Prostate gland (tissue), 2 donors: ENCODE measurements around the gene STAT2. TPM values are rescaled to one million over a fixed set of nuclear protein-coding genes. Genes with fewer than 3 reads are reported as not detected.
"Not testable (repeated sequence)": the region's sequence is repeated elsewhere in the genome, so short reads cannot be mapped to it uniquely, and the experiment has no call there.

Experiments
- DNase-seq: peaks from one replicate; pipeline ENCODE4 v3.0.0-alpha.2; 2019; ENCODE audit warnings: low spot score
- H3K27ac ChIP-seq, 2 donors: fragments of 200-600 bp; sonication (generic); 2 replicates each; pipeline ENCODE4 v1.5.1; 2017 to 2019
- H3K27me3 ChIP-seq: fragments of 200-600 bp; sonication (generic); replicated peaks from 2 replicates; pipeline ENCODE4 v1.5.1; 2019; ENCODE audit not compliant: insufficient read depth
- H3K36me3 ChIP-seq, 2 donors: fragments of 200-600 bp; sonication (generic); 1 replicate in 1 of 2; 2 replicates in 1 of 2; pipeline versions ENCODE4 v1.5.1 to v1.8.1; 2017 to 2019
- H3K4me1 ChIP-seq: fragments of 200-600 bp; sonication (generic); replicated peaks from 2 replicates; pipeline ENCODE4 v1.5.1; 2019
- H3K4me3 ChIP-seq, 2 donors: fragments of 200-600 bp; sonication (generic); 2 replicates each; pipeline ENCODE4 v1.5.1; 2017 to 2019
- H3K9me3 ChIP-seq: fragments of 200-600 bp; sonication (generic); 2 replicates; pipeline ENCODE4 v1.5.1; 2017
- CTCF ChIP-seq, 4 experiments: fragments of 200-600 bp in 2 of 4; fragments of 450-650 bp in 2 of 4; sonication (generic) in 2 of 4; IDR thresholded peaks; 1 replicate in 3 of 4; 2 replicates in 1 of 4; pipeline ENCODE4 v1.5.1; 2016 to 2019; ENCODE audit warnings: antibody characterized with exemption in 4 of 4, mild to moderate bottlenecking in 2 of 4, moderate library complexity in 2 of 4
- POLR2A ChIP-seq: fragments of 450-650 bp; IDR thresholded peaks from one replicate; pipeline ENCODE4 v1.6.1; 2016; ENCODE audit warnings: antibody characterized with exemption, mild to moderate bottlenecking
- POLR2AphosphoS5 ChIP-seq: sonication (generic); formaldehyde crosslinking; IDR thresholded peaks from one replicate; pipeline ENCODE4 v1.6.1; 2017; ENCODE audit warnings: antibody characterized with exemption
- WGBS: methylation state at CpG from one replicate; pipeline ENCODE4 v1.1.5; 2018; 5-methylcytosine and 5-hydroxymethylcytosine counted together
- intact Hi-C: fragments of 100-400 bp; cut with DNase I; formaldehyde crosslinking; loops from one replicate; pipeline ENCODE4 v1.14.2; 2022
- total RNA-seq, 2 donors: library from RNA; depleted of rRNA; stranded (reverse); fragments of >200 nt; gene quantifications; one replicate each; pipeline ENCODE4 v1.1.0, GENCODE V29; 2016

The STAT2 gene
- 100 to 1,000 TPM in 1 of 2 donors, 10 to 100 TPM in 1; 99.8 to 128 TPM for total RNA-seq

- Histone ChIP-seq H3K4me3 (peak within 1 kb of the TSS; percentile 64), H3K36me3 (peaks cover 2 to 12% of the 10 kb centered on the region in 2 donors), H3K9me3 (no peaks in the 10 kb centered on the region), H3K27me3 (no peaks in the 10 kb centered on the region), H3K27ac (peak within 1 kb of the TSS; percentile 94 to 96), H3K4me1 (no peaks in the 10 kb centered on the region)
- intact Hi-C loops: loop anchor here (5.0 kb wide), 1 partner anchor 92 kb away; the partner anchor contains the start of gene MIP
- peak; percentile 99 for DNase-seq
- TF ChIP-seq POLR2AphosphoS5 (peak; percentile 100), CTCF (IDR thresholded peaks at IDR 0.05) (peak in 1 of 4 experiments; percentile 37), POLR2A (peak; percentile 87)
- WGBS: under 1% methylated on average over 54 of the region's 54 CpGs
These were observed at the start of gene STAT2 for GRCh38 chr12:56359851-56360767. Gene STAT2, minus strand, starts transcription at chr12:56360107. Its CDS starts 3,536 bp downstream, at chr12:56356571.

GRCh38 chr12:56408799-56409417, 49.0 kb upstream of the STAT2 start:
- no peak for DNase-seq
- 94% methylated on average over 5 of the region's 5 CpGs for WGBS
- no peak overlapping the region for H3K27ac ChIP-seq
- no peaks in the 10 kb centered on the region for H3K27me3 ChIP-seq
- no peaks in the 10 kb centered on the region for H3K36me3 ChIP-seq
- no peak for TF ChIP-seq CTCF (IDR thresholded peaks at IDR 0.05)
- TF ChIP-seq POLR2A: no peak
- TF ChIP-seq POLR2AphosphoS5: no peak
- no peaks in the 10 kb centered on the region for H3K9me3 ChIP-seq
- no peaks in the 10 kb centered on the region for H3K4me1 ChIP-seq
- intact Hi-C loops: no loop called here
- no peak overlapping the region for H3K4me3 ChIP-seq

GRCh38 chr12:56404227-56404626, 44.3 kb upstream of the STAT2 start:
- H3K27ac ChIP-seq, H3K36me3 ChIP-seq, DNase-seq, H3K4me1 ChIP-seq, H3K27me3 ChIP-seq, H3K4me3 ChIP-seq, H3K9me3 ChIP-seq, intact Hi-C loops: not testable (repeated sequence)
- 88% methylated on average over 3 of the region's 3 CpGs for WGBS

- H3K36me3 ChIP-seq, H3K9me3 ChIP-seq, intact Hi-C loops: not testable (repeated sequence)
These were observed 41.7 kb upstream of the STAT2 start for GRCh38 chr12:56401612-56402011.

GRCh38 chr12:56401125-56401524, 41.2 kb upstream of the STAT2 start:
- DNase-seq, H3K27ac ChIP-seq, H3K36me3 ChIP-seq, H3K27me3 ChIP-seq, H3K4me3 ChIP-seq, H3K4me1 ChIP-seq, intact Hi-C loops, H3K9me3 ChIP-seq: not testable (repeated sequence)
- WGBS: 76% methylated on average over 2 of the region's 3 CpGs

More at GRCh38 chr12:56401612-56402011, 41.7 kb upstream of the STAT2 start:
- not testable (repeated sequence) for H3K4me1 ChIP-seq, DNase-seq, H3K4me3 ChIP-seq, H3K27me3 ChIP-seq, H3K27ac ChIP-seq

GRCh38 chr12:56399466-56399865, 39.6 kb upstream of the STAT2 start:
- H3K4me3 ChIP-seq, H3K4me1 ChIP-seq, DNase-seq, H3K36me3 ChIP-seq, H3K27me3 ChIP-seq, intact Hi-C loops, H3K9me3 ChIP-seq, H3K27ac ChIP-seq: not testable (repeated sequence)
- 94% methylated on average over 3 of the region's 3 CpGs for WGBS
